Measurements from ENCODE around the gene MAN2B2.
"Not testable (repeated sequence)": the region's sequence is repeated elsewhere in the genome, so short reads cannot be mapped to it uniquely, and the experiment has no call there.

The MAN2B2 gene

DNA sequence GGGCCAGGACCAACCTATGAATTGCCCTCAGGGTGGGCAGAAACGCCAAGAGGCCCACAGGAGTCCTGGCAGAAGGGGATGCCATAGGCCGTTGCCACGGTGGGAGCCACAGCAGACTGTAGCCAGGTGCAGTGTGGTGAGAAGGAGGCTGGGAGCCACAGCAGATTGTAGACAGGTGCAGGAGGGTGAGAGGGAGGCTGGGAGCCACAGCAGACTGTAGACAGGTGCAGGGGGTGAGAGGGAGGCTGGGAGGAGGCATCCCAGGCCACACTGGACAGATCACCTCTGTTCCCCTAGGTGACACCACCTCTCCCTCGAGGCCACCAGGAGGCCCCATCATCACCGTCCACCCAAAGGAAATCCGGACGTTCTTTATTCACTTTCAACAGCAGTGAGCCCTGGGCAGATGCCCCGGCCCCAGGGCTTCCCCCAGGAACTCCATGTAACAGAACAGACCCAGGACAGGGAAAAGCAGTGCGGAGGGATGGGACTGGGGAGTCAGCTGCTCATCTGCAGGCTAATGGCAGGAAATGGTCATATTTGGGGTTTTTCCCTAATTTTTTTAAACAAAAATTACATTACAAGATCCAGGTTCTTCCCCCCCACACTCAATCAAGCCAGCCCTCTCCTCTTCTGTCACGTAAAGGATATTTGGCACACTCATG lies 46.0 kb downstream of the MAN2B2 start:
- TF ChIP-seq, protein P1, sequence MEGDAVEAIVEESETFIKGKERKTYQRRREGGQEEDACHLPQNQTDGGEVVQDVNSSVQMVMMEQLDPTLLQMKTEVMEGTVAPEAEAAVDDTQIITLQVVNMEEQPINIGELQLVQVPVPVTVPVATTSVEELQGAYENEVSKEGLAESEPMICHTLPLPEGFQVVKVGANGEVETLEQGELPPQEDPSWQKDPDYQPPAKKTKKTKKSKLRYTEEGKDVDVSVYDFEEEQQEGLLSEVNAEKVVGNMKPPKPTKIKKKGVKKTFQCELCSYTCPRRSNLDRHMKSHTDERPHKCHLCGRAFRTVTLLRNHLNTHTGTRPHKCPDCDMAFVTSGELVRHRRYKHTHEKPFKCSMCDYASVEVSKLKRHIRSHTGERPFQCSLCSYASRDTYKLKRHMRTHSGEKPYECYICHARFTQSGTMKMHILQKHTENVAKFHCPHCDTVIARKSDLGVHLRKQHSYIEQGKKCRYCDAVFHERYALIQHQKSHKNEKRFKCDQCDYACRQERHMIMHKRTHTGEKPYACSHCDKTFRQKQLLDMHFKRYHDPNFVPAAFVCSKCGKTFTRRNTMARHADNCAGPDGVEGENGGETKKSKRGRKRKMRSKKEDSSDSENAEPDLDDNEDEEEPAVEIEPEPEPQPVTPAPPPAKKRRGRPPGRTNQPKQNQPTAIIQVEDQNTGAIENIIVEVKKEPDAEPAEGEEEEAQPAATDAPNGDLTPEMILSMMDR (IDR thresholded peaks at IDR 0.05; ENCODE audit: insufficient read depth, low read length, missing control alignments), result no peak
- POLR2A ChIA-PET, result no interaction called here
- H3K4me3 ChIP-seq (ENCODE audit: low read depth, low read length), result no peak overlapping the region
- CTCF ChIA-PET, result no interaction called here
- no peak for DNase-seq (ENCODE audit: low read depth, low spot score)

DNA sequence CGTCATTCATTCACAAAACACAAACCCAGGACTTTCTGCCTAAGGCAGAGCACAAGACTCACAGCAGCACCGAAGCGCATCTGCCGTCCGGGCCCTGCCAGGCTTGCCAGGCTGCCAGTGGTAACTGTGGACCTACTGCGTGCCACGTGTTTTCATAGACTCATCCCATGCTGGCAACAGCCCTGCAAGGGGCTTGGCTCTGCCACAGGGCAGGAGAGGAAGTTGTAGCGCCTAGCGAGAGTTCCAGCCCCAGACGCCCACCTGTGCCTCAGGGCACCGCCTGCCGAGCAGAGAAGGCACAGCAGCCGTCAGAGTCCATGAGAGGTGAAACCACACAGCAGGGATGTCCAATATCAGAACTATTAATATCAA lies 46.6 kb downstream of the MAN2B2 start:
- DNase-seq (ENCODE audit: low read depth, low spot score), result no peak
- CTCF ChIA-PET, result no interaction called here
- POLR2A ChIA-PET, result no interaction called here
- TF ChIP-seq, protein P1 (IDR thresholded peaks at IDR 0.05; ENCODE audit: insufficient read depth, low read length, missing control alignments), result no peak
- no peak overlapping the region for H3K4me3 ChIP-seq (ENCODE audit: low read depth, low read length)

DNA sequence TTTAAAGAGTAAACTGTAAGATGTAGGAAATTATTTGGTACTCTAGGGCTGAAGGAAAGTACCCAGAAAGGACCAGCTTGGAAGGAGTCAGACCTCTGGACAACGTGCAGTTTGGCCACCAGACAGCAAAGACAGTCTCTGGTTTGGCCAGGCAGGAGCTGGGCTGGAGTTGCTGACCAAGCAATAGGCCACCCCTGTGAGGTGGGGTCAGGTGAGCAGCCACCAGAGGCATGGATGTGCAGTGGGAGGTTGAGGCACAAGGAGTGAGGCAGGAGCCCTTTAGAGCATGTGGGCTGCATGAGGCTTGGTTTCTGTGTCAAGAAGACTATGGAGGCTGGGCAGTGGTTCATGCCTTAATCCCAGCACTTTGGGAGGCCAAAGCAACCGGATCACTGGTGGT lies 47.8 kb downstream of the MAN2B2 start:
- TF ChIP-seq, protein P1 (IDR thresholded peaks at IDR 0.05; ENCODE audit: insufficient read depth, low read length, missing control alignments), result no peak
- no peak overlapping the region for H3K4me3 ChIP-seq (ENCODE audit: low read depth, low read length)
- ChIA-PET POLR2A (no interaction called here), CTCF (no interaction called here)
- DNase-seq (ENCODE audit: low read depth, low spot score), result no peak

DNA sequence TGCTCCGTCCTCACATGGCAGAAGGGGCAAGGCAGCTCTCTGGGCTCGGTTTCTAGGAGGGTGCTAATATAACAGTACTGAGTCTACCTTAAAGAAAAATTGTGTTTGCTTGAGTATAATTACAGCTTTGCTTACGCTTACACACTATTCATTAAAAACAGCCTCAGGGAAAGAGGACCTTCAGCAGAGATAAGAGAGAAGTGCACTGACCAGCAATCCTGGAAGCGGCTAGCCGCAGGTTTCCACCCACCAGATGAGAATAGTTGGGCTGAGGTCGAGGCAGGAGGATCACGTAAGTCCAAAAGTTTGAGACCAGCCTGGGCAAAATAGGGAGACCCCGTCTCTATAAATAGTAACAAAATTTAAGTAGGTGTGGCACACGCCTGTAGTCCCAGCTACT lies 50.3 kb downstream of the MAN2B2 start:
- ChIA-PET CTCF (no interaction called here), POLR2A (no interaction called here)
- no peak overlapping the region for H3K4me3 ChIP-seq (ENCODE audit: low read depth, low read length)
- DNase-seq (ENCODE audit: low read depth, low spot score), result no peak
- TF ChIP-seq, protein P1 (IDR thresholded peaks at IDR 0.05; ENCODE audit: insufficient read depth, low read length, missing control alignments), result no peak

DNA sequence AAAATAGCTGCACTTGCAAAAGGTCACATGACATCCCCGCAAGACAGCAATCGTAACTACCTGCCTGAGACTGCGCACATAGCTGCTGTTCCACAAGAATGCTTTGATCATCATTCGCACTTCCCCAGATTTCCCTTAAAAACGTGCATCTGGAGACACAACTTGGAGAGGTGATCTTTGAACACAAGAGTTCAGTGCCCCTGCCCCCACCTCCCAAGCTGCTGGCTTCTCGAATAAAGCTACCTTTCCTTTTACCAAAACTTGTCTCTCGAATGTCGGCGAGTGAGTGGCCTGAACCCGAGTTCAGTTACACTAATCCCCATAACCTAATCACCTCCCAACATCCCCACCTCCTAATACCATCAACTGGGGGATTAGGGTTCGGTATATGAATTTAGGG lies 51.1 kb downstream of the MAN2B2 start:
- no peak for DNase-seq (ENCODE audit: low read depth, low spot score)
- POLR2A ChIA-PET, result interaction anchor here (1.0 kb wide), 1 partner anchor 14 kb away, joined by 4 read pairs; the partner anchor contains the start of gene MRFAP1
- CTCF ChIA-PET, result no interaction called here
- TF ChIP-seq, protein P1 (IDR thresholded peaks at IDR 0.05; ENCODE audit: insufficient read depth, low read length, missing control alignments), result no peak
- no peak overlapping the region for H3K4me3 ChIP-seq (ENCODE audit: low read depth, low read length)

DNA sequence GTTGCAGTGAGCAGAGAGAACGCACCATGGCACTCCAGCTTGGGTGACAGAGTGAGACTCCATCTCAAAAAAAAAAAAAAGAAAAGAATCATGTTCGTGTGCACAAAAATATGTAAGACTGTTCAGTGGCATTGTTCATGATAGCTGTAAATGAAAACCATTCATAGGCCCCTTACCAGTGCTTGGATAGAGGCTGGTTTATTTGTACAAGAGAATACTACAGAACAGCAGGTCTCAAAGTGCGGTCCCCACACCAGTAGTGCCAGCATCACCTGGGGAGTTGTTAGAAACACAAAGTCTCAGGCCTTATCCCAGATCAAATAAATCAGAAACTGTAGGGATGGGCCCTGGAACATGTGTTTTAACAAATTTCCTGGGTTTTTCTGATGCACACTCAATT lies 52.8 kb downstream of the MAN2B2 start:
- TF ChIP-seq, protein P1 (IDR thresholded peaks at IDR 0.05; ENCODE audit: insufficient read depth, low read length, missing control alignments), result no peak
- POLR2A ChIA-PET, result no interaction called here
- CTCF ChIA-PET, result no interaction called here
- no peak for DNase-seq (ENCODE audit: low read depth, low spot score)
- H3K4me3 ChIP-seq (ENCODE audit: low read depth, low read length), result no peak overlapping the region

DNA sequence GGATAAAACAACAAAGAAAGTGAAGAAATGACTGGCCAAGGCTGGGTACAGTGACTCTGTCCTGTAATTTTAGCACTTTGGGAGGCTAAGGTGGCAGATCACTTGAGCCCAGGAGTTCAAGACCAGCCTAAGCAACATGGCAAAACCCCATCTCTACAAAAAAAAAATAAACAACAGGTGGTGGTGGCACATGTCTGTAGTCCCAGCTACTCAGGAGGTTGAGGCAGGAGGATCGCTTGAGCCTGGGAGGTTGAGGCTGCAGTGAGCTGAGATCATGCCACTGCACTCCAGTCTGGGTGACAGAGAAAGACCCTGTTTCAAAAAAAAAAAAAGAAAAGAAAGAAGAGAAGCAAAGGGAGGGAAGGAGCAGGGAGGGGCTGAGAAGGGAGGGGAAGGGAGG lies 53.5 kb downstream of the MAN2B2 start:
- H3K4me3 ChIP-seq (ENCODE audit: low read depth, low read length); POLR2A ChIA-PET; DNase-seq (ENCODE audit: low read depth, low spot score); CTCF ChIA-PET: not testable (repeated sequence)

Data from AG04449 (cell line).